ENCODE results near the gene PANK3.

Gene PANK3

GRCh38 chr5:168578538-168579487 is at the start of gene PANK3:
Gene PANK3, minus strand, starts transcription at chr5:168579368. Its CDS starts 85 bp downstream, at chr5:168579283.
- no peak for DNase-seq (ENCODE audit: low read depth)

GRCh38 chr5:168624850-168625364 is 45.7 kb upstream of the PANK3 start:
- peak; percentile 50 for DNase-seq (ENCODE audit: low read depth)
- no peak overlapping the region for H3K4me3 ChIP-seq (ENCODE audit: low read depth, low read length)

More at GRCh38 chr5:168578538-168579487, at the start of gene PANK3:
- H3K4me3 ChIP-seq (ENCODE audit: low read depth, low read length): peak within 1 kb of the TSS; percentile 87

GRCh38 chr5:168620807-168621206 is 41.6 kb upstream of the PANK3 start:
- H3K4me3 ChIP-seq (ENCODE audit: low read depth, low read length): no peak overlapping the region
- no peak for DNase-seq (ENCODE audit: low read depth)

- H3K4me3 ChIP-seq (ENCODE audit: low read depth, low read length): no peak overlapping the region
- DNase-seq (ENCODE audit: low read depth): no peak
Observed at GRCh38 chr5:168614661-168615060, 35.5 kb upstream of the PANK3 start.

- no peak overlapping the region for H3K4me3 ChIP-seq (ENCODE audit: low read depth, low read length)
- no peak for DNase-seq (ENCODE audit: low read depth)
Observed at GRCh38 chr5:168613996-168614395, 34.8 kb upstream of the PANK3 start.

- no peak overlapping the region for H3K4me3 ChIP-seq (ENCODE audit: low read depth, low read length)
- DNase-seq (ENCODE audit: low read depth): no peak
Observed at GRCh38 chr5:168613396-168613795, 34.2 kb upstream of the PANK3 start.

GRCh38 chr5:168612996-168613395 is 33.8 kb upstream of the PANK3 start:
- no peak for DNase-seq (ENCODE audit: low read depth)
- no peak overlapping the region for H3K4me3 ChIP-seq (ENCODE audit: low read depth, low read length)

- H3K4me3 ChIP-seq (ENCODE audit: low read depth, low read length): no peak overlapping the region
- DNase-seq (ENCODE audit: low read depth): no peak
Observed at GRCh38 chr5:168612123-168612522, 33.0 kb upstream of the PANK3 start.

- no peak for DNase-seq (ENCODE audit: low read depth)
- no peak overlapping the region for H3K4me3 ChIP-seq (ENCODE audit: low read depth, low read length)
Observed at GRCh38 chr5:168611165-168611564, 32.0 kb upstream of the PANK3 start.

- H3K4me3 ChIP-seq (ENCODE audit: low read depth, low read length): no peak overlapping the region
- no peak for DNase-seq (ENCODE audit: low read depth)
Observed at GRCh38 chr5:168609806-168610482, 30.8 kb upstream of the PANK3 start.

GRCh38 chr5:168608821-168609220 is 29.7 kb upstream of the PANK3 start:
- no peak for DNase-seq (ENCODE audit: low read depth)
- no peak overlapping the region for H3K4me3 ChIP-seq (ENCODE audit: low read depth, low read length)

- DNase-seq (ENCODE audit: low read depth): no peak
- H3K4me3 ChIP-seq (ENCODE audit: low read depth, low read length): no peak overlapping the region
Observed at GRCh38 chr5:168608386-168608785, 29.2 kb upstream of the PANK3 start.

GRCh38 chr5:168607946-168608345 is 28.8 kb upstream of the PANK3 start:
- DNase-seq (ENCODE audit: low read depth): no peak
- no peak overlapping the region for H3K4me3 ChIP-seq (ENCODE audit: low read depth, low read length)

GRCh38 chr5:168606562-168606961 is 27.4 kb upstream of the PANK3 start:
- DNase-seq (ENCODE audit: low read depth): no peak
- no peak overlapping the region for H3K4me3 ChIP-seq (ENCODE audit: low read depth, low read length)

- no peak for DNase-seq (ENCODE audit: low read depth)
- H3K4me3 ChIP-seq (ENCODE audit: low read depth, low read length): no peak overlapping the region
Observed at GRCh38 chr5:168604436-168604835, 25.3 kb upstream of the PANK3 start.

- DNase-seq (ENCODE audit: low read depth): no peak
- H3K4me3 ChIP-seq (ENCODE audit: low read depth, low read length): no peak overlapping the region
Observed at GRCh38 chr5:168603746-168604145, 24.6 kb upstream of the PANK3 start.

- no peak overlapping the region for H3K4me3 ChIP-seq (ENCODE audit: low read depth, low read length)
- no peak for DNase-seq (ENCODE audit: low read depth)
Observed at GRCh38 chr5:168602517-168602916, 23.3 kb upstream of the PANK3 start.

GRCh38 chr5:168601972-168602371 is 22.8 kb upstream of the PANK3 start:
- DNase-seq (ENCODE audit: low read depth): no peak
- H3K4me3 ChIP-seq (ENCODE audit: low read depth, low read length): no peak overlapping the region

GRCh38 chr5:168600409-168600808 is 21.2 kb upstream of the PANK3 start:
- no peak for DNase-seq (ENCODE audit: low read depth)
- no peak overlapping the region for H3K4me3 ChIP-seq (ENCODE audit: low read depth, low read length)

GRCh38 chr5:168599826-168600225 is 20.7 kb upstream of the PANK3 start:
- no peak for DNase-seq (ENCODE audit: low read depth)
- H3K4me3 ChIP-seq (ENCODE audit: low read depth, low read length): no peak overlapping the region

All from skeletal muscle cell (primary cell).